ENCODE measurements around the gene SAMD5. TPM values are rescaled to one million over a fixed set of nuclear protein-coding genes. Genes with fewer than 3 reads are reported as not detected.

Gene SAMD5
- total and polyA plus RNA-seq, 2 experiments from 2014 or later, result 0.03 TPM; not detected in 1

DNA sequence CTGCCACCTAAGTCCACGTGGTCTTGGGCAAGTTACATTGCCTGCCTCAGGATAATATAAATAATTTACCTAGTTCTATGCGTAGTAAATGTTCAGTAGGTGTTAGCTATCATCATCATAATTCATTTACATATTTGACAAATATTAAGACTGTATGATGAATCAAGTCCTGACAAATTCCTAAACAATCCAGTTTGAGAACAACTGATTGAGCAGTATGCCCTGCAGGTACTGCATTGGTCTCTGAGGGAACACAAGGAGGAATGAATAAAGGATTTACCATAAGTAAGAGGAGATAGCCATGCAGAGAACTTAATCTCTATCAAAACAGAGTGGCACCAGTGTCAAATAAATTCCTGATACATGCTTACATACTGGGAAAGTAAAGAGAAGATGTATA lies 70.4 kb downstream of the SAMD5 start (continued):
- TF ChIP-seq, protein P1, sequence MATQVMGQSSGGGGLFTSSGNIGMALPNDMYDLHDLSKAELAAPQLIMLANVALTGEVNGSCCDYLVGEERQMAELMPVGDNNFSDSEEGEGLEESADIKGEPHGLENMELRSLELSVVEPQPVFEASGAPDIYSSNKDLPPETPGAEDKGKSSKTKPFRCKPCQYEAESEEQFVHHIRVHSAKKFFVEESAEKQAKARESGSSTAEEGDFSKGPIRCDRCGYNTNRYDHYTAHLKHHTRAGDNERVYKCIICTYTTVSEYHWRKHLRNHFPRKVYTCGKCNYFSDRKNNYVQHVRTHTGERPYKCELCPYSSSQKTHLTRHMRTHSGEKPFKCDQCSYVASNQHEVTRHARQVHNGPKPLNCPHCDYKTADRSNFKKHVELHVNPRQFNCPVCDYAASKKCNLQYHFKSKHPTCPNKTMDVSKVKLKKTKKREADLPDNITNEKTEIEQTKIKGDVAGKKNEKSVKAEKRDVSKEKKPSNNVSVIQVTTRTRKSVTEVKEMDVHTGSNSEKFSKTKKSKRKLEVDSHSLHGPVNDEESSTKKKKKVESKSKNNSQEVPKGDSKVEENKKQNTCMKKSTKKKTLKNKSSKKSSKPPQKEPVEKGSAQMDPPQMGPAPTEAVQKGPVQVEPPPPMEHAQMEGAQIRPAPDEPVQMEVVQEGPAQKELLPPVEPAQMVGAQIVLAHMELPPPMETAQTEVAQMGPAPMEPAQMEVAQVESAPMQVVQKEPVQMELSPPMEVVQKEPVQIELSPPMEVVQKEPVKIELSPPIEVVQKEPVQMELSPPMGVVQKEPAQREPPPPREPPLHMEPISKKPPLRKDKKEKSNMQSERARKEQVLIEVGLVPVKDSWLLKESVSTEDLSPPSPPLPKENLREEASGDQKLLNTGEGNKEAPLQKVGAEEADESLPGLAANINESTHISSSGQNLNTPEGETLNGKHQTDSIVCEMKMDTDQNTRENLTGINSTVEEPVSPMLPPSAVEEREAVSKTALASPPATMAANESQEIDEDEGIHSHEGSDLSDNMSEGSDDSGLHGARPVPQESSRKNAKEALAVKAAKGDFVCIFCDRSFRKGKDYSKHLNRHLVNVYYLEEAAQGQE (IDR thresholded peaks at IDR 0.05; ENCODE audit: unreplicated experiment), result no peak
- TF ChIP-seq EZH2phosphoT487 (IDR thresholded peaks at IDR 0.05; ENCODE audit: unreplicated experiment), result no peak
- TF ChIP-seq POLR2AphosphoS5 (IDR thresholded peaks at IDR 0.05; ENCODE audit: low read depth), result no peak

DNA sequence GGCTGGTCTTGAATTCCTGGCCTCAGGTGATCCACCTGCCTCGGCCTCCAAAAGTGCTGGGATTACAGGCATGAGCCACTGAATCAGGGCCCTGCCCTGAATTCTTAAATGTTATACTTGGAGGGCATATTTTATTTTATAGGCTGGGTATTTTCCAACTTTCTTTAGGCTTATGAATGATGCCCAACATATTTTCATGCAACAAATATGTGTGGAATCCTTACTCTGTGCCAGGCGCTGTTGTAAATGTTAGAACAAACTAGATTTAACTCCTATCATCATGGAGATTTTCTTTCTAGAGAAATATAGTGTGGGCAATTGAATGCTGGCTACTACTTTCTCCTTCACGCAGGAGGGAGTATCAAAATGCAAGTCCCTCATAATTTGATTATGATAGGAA lies 71.2 kb downstream of the SAMD5 start:
- Mint-ChIP-seq H3K9me3 (0 out of 3 replicates have a peak, but pooled peaks cover 2% of the 10 kb centered on the region), H3K4me1 (no peaks in the 10 kb centered on the region), H3K36me3 (ENCODE audit: low read depth) (no peaks in the 10 kb centered on the region; the same call in 1 of the 3 replicates), H3K4me3 (no peak overlapping the region), H3K27me3 (ENCODE audit: insufficient read depth, low read depth, poor library complexity) (no peaks in the 10 kb centered on the region), H3K27ac (no peak overlapping the region)
- TF ChIP-seq ZNF331 (CRISPR knock-in tag; IDR thresholded peaks at IDR 0.05; ENCODE audit: low read depth), result no peak
- TF ChIP-seq ZNF462 (CRISPR knock-in tag; IDR thresholded peaks at IDR 0.05), result no peak
- TF ChIP-seq STAT1 (IDR thresholded peaks at IDR 0.05; ENCODE audit: unreplicated experiment), result no peak
- no peak for TF ChIP-seq POLR2AphosphoS5 (IDR thresholded peaks at IDR 0.05; ENCODE audit: low read depth)
- no peak for TF ChIP-seq CREB1 (CRISPR knock-in tag; IDR thresholded peaks at IDR 0.05; ENCODE audit: low read depth)
- no peak for TF ChIP-seq EZH2 (IDR thresholded peaks at IDR 0.05; ENCODE audit: low read depth, unreplicated experiment)
- no peak for TF ChIP-seq EZH2phosphoT487 (IDR thresholded peaks at IDR 0.05; ENCODE audit: unreplicated experiment)
- TF ChIP-seq NANOG (IDR thresholded peaks at IDR 0.05; ENCODE audit: borderline replicate concordance), result no peak
- TF ChIP-seq, protein P1 (IDR thresholded peaks at IDR 0.05; ENCODE audit: unreplicated experiment), result no peak
- TF ChIP-seq JUNB (IDR thresholded peaks at IDR 0.05; ENCODE audit: unreplicated experiment), result no peak
- Histone ChIP-seq H3K27ac (ENCODE audit: low read depth) (no peak overlapping the region), H3K79me2 (replicated peaks; ENCODE audit: insufficient read depth) (no peaks in the 10 kb centered on the region), H3F3A (replicated peaks; ENCODE audit: low read depth) (no peaks in the 10 kb centered on the region), H3K4me3 (no peak overlapping the region), H3K4me2 (no peak overlapping the region), H3K27me3 (ENCODE audit: insufficient read depth) (no peaks in the 10 kb centered on the region), H3K36me3 (ENCODE audit: insufficient read depth) (no peaks in the 10 kb centered on the region), H3K9me2 (ENCODE audit: insufficient read depth) (no peaks in the 10 kb centered on the region), H2AFZ (no peak overlapping the region), H4K20me1 (replicated peaks; ENCODE audit: insufficient read depth) (no peaks in the 10 kb centered on the region; the same call in 1 of the 2 replicates), H3K4me1 (ENCODE audit: insufficient read depth) (no peaks in the 10 kb centered on the region)
- ATAC-seq (no peak), DNase-seq (ENCODE audit: low spot score) (no peak)

Data from GM23338 (cell line).